Retinal pigment epithelial cell (primary cell): Measurements from ENCODE around the gene QSOX1.
A peak's percentile ranks its signal among the peaks of the same experiment; 100 is the strongest.

Experiments used
- DNase-seq: peaks from one replicate; pipeline ENCODE4 v3.0.0-alpha.2; 2010; ENCODE audit warnings: low read depth
- H3K4me3 ChIP-seq: 2 replicates; pipeline ENCODE4 v1.5.1; 2011; ENCODE audit warnings: mild to moderate bottlenecking, low read length, control low read depth, moderate library complexity
- CTCF ChIP-seq: conservative IDR thresholded peaks from 2 replicates; pipeline ENCODE4 v1.5.1; 2011; ENCODE audit warnings: low read depth, low read length, control low read depth, inconsistent platforms

QSOX1 gene

GRCh38 chr1:180247580-180247979 is 92.9 kb downstream of the QSOX1 start:
- no peak overlapping the region for H3K4me3 ChIP-seq
- DNase-seq, result no peak
- no peak for TF ChIP-seq CTCF

GRCh38 chr1:180248176-180248575 is 93.5 kb downstream of the QSOX1 start:
- H3K4me3 ChIP-seq, result no peak overlapping the region
- no peak for DNase-seq
- no peak for TF ChIP-seq CTCF

- peak; percentile 27 for TF ChIP-seq CTCF
- H3K4me3 ChIP-seq, result no peak overlapping the region
- no peak for DNase-seq
Measured at GRCh38 chr1:180248731-180249681, 94.3 kb downstream of the QSOX1 start.

GRCh38 chr1:180249725-180250498 is 95.2 kb downstream of the QSOX1 start:
- DNase-seq, result no peak
- no peak overlapping the region for H3K4me3 ChIP-seq
- TF ChIP-seq CTCF, result no peak

- TF ChIP-seq CTCF, result no peak
- DNase-seq, result no peak
- no peak overlapping the region for H3K4me3 ChIP-seq
Measured at GRCh38 chr1:180250499-180250770, 95.8 kb downstream of the QSOX1 start.

- H3K4me3 ChIP-seq, result no peak overlapping the region
- TF ChIP-seq CTCF, result no peak
- no peak for DNase-seq
Measured at GRCh38 chr1:180250883-180251509, 96.3 kb downstream of the QSOX1 start.
